Raji (cell line): ENCODE measurements around the gene FN1.

Experiments
- POLR2A ChIP-seq: IDR thresholded peaks from 2 replicates; pipeline ENCODE4 v1.6.1; 2011; ENCODE audit warnings: low read depth, low read length, control low read depth; ENCODE audit not compliant: insufficient read depth

FN1 gene

DNA sequence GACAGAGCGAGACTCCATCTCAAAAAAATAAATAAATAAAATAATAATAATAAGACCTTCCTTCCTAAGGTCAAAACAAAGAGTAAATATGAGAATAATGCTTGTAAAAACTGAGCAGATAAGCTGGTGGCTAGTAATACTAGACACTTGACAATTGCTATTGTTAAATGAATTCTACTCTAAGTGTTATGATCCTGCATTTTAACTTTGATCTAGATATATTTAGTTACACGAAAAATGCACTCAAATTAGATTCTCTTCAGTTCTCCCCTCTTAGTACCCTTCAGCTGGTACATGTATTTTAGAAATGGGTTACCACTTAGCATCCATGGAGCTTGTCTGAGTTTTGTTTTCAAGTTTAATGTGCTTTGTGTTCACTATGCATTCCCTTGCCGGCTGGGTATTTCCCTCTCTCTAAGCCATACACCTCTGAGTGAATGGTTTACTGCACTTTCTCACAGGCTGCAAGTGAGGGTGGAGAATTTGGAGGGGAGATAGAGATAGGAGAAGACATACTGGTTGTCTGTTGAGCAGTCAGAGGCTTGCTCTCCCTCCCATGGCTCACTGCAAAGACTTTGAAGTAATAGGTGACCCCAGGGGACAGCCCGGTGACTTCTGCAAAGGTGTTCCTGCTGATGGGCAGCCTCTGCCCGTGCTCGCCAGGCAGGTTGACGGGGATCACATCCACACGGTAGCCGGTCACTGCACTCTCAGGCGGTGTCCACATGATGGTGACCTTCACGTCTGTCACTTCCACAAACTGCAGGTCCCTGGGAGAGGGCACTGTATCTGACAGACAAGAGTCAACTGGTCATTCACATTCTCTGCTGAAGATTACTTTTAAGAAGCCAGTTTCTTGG lies 29.9 kb downstream of the FN1 start:
- no peak for TF ChIP-seq POLR2A

DNA sequence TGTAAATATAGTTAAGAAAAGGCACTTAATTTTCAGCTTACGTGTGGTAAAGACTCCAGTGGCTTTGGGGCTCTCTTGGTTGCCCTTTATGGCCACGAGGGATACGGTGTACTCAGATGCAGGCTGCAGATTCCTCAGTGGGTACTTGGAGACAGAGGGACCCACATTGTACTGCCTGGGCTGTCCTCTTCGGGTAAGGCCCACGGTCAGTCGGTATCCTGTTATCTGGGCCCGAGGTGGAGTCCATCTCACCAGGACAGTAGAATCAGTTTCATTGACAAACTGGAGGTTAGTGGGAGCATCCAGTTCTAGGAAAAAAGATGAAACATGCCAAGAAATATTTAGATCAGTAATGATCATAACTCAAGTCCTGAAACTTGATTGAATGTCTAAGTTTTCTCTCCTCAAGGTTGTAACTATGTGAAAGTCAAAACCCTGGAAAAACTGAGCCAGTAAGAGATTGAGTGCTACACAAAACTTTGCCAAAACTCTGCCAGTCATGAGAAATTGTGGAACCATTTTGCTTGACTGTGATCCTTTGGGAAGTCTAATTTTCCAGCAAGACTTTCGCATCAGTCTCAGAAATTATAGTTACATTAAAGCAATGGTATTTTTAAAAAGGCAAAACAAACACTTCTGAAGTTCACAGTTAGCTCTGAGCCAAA lies 31.4 kb downstream of the FN1 start:
- TF ChIP-seq POLR2A, result no peak

DNA sequence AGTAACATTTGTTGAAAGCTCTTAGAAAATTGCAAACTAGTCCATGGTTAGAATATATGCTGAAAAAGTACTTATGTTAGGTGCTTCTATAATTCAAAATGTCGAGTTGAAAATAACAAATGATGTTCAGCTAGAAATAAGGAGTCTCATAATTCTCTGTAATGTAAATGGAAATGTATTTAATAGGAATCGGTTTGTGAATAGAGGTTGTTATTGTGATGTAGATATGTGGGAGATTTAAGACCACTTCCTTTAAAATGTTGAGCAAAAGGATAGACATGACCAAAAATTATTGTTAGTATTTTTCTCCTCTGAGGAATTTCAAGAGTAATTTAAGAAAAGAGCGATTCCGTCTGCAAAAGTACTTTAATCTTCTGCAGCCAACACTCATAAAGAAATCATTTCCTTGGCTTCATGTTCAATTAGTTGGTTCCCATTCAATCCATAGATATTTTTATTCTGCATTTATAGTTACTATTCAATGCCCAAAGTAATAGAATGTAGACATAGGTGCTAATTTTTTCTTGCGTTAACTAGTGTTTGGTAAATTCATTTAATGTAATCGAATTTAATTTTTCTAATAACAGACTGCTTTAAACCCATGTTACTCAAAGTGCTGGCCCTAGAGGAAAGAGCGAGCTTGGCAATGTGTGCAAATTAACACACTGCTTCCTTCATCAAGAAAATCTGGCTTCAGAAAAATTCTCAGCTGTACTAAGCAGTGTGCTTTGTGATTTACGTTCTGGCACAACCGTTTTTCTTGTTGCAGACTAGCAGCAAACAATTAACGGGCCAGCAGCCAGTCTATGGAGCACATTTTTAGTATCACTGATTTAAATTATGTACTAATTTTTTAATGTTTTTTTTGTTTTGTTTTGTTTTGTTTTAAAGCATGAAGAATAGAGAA lies 32.2 kb downstream of the FN1 start:
- TF ChIP-seq POLR2A, result no peak

DNA sequence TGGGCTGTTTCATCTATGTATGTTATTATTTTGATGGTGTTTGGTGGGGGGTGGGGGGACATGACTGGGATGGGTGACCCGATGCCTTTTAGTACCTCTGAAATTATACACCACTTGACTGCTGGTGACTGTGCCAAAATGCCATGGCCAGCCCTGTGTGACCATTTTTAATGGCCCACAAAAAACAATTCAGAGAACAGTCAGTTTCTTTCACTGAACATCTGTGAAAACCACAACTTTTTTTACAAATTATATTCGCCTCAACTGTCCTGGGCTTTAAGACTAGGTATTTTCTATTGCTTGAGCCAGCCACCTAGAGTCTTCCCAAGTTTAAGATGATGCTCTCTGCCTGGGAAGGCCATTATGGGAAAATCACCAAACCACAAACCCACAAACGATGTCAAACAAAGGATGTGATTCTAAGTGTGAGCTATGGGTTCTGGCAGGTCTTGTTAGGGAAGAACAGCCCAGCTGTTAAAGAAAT lies 33.9 kb downstream of the FN1 start:
- no peak for TF ChIP-seq POLR2A

DNA sequence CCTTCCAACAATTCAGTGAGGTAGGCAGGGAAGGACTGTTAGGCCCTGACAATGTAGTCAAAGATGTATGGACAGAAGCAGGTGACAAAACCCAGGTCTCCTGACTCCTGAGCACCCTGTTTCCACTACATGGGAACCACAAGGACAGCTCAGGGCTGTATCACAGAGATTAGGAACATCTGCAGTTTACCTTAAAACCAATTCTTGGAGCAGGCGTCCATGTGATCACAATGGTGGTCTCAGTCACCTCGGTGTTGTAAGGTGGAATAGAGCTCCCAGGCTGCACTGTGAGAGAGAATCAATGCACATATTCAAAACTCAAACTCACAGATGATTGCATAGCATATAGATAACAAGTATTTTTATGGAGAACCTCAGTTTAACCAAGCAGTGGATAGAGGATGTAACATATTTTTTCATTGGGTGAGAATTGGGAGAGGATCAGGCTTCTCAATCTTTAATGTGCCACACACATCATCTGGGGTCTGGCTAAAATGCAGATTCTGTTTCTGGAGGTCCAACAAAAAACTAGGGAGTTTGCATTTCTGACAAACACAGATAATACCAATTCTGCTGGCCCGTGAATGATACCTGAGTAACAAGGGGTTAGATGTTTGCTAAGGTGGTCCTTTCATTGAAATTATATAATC lies 36.7 kb downstream of the FN1 start:
- TF ChIP-seq POLR2A, result no peak

DNA sequence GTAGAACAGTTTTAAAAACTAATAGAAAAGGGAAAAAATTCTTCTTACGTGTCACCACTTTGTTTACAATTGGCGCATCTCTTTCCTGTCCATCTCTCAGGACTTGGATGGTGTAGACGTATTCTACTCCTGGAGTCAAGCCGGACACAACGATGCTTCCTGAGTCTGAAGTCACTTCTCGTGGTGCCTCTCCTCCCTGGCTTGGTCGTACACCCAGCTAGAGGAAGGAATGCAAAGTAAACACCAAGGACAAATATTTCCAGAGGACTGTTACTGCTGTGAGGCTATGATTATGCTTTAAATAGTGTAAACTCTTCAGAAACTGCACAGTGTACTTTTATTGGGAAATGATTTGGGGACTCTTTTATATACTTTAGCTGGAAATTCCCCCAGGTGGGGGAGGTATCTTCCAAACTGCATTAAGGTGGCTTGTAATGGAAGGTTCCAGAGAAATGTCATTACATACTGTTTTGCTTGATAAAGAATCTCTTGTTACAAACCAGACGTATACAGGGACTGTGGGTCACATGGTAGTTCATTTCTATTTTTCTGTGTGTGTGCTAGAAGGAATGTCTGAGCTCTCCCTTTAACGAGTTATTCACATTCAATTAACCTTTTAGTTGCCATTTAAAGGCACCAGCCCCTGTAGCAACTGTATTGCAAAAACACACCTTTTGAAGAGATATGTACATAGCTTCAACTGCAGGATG lies 38.1 kb downstream of the FN1 start:
- TF ChIP-seq POLR2A, result no peak

DNA sequence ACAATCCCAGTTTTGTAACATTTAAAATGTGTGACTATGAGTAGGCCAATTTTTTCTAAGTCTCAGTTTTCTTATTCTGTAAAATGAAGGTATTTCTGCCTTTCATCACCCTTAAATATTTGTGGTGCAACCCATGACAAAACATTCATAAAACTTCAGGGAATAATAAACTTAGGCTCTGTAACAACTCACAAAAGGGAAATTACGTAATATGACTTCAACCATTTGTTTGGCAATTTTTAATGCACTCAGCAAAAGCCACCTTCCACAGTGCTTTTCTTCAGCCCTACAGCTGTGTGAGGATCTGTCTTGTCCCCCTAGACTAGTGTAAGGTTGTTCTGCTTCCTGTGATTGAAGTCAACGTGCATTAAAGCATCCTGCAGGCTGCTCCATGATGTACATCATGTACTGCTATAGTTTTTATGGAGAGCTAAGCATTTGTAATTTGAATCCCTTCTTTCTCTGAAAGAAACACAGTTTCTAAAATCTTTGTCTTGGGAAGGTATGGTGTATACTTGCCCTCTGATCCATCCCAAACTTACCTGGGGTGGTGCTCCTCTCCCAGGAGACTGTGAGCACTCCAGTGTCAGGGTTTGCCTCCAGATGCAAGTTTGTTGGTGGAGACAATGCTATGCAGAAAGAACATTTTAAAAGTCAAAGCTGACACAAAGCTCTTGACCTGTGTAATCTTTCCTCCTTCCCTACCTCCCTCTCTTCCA lies 39.1 kb downstream of the FN1 start:
- TF ChIP-seq POLR2A, result no peak

DNA sequence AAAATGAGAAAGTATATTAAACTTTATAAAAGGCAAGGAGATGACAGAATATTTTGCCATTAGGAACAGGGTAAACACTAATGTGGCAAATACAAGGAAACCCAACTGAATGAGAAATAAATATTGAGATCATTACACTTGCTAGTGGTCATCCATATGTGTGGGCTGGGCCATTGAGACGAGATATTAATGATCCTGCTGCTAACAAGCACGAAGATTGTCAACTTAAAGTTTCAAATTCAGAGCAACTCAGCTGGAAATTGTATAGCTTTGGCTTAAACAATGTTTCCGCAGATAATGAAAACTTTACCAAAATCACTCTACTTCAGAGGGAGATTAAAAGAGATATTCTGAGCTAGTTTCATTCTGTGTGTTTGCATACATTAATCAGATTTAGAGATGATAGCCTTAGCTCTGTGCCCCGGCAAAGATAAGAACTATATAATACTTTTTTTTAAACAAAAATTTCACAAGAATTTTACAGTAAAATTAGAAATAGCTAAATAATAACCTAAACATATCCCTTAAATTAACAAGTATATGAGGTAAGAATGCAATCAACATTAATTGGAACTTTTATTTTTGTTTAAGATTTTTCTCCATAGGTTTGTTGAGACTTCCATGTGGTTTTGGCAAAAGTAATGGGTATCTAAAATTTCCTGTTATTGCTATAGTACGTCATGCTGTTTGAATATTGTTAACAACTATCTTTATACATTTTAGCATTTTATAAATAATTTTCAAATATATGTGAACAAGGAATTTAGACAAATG lies 40.0 kb downstream of the FN1 start:
- no peak for TF ChIP-seq POLR2A

DNA sequence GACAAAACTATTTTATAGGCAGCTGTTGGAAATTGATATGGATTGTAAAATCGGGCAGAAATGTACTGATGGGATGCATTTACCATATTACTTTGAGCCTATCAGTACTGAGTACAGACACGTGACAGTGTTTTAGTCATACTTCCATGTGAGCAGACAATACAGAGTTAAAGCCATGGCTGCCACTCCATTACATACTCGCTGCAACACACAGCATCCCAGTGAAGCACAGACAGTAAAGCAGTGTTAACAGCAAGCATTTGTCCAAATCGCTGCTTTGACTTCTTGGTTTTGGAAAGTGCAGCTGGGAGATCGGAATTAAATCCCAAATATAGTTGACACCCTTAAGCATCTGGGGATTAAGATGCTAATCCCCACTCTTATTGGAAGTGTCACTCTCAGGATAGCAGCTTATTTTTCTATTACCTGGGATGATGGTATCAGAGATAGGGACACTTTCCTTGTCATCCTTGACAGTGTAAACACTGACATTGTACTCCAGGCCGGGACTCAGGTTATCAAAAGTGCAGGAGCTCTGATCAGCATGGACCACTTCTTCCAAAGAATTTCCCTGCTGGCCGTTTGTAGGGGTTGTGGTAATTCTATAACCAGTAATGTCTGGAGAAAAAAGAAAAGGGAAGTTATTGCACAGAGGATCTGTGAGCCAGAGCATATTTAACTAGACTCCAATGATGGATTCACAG lies 41.6 kb downstream of the FN1 start:
- TF ChIP-seq POLR2A, result no peak

DNA sequence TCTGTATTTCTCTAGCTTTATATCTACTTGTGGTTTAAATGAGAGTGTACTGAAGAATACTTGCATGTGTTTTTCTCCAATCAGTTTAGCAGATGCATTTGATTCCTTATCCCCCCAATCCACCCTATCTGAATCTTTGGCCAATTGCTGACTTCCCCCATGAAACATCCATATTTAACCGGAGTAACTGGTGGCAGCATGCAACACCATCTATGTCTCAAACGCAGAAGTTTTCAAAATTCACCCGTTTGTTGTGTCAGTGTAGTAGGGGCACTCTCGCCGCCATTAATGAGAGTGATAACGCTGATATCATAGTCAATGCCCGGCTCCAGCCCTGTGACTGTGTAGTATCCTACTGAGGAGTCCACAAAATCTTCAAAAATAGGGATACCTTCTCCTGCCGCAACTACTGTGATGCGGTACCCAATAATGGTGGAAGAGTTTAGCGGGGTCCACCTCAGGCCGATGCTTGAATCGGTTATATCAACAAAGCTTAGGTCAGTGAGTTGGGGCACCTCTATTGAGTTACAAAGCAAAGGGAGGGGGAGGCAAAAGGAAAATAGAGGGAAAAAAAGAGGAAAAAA lies 43.1 kb downstream of the FN1 start:
- no peak for TF ChIP-seq POLR2A

DNA sequence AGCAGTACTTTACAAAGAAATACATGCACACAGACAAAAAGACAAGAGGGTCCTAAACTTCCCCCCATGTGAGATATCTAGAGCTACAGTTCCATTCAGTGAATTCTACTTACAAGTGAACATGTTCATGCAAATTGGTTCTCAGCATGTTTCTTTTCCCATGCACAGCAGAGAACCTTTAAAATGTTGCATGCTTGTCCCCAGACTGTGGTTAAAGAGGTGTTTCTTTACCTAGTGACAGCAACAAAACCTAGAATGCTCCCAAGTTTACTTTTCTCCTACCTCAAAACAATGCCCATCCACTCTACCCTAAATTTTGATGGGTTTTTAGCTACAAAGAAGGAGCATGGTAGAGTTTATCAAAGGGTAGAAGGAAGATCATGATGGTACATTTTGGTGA lies 43.7 kb downstream of the FN1 start:
- no peak for TF ChIP-seq POLR2A

DNA sequence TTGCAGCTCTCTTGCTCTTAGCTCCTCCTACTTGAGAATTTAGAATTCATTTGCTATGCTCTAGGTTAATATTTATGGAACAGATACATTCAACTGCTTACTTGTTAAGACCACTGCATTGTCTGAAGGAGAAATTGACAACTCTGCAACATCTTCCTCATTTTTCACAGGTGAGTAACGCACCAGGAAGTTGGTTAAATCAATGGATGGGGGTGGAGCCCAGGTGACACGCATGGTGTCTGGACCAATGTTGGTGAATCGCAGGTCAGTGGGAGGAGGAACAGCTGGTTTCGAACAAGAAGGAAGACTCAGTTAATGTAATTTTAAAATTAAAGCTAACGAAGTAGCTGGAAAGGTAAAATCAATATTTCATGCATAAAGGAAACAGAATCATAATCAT lies 44.3 kb downstream of the FN1 start:
- no peak for TF ChIP-seq POLR2A
